Transverse colon (tissue), 4 donors: ENCODE results near the gene CCNH.

Experiments used
- EP300 ChIP-seq: sonication (generic); formaldehyde crosslinking; IDR thresholded peaks from one replicate; pipeline ENCODE4 v1.6.1; 2017; ENCODE audit warnings: antibody characterized with exemption, low read depth
- POLR2A ChIP-seq: fragments of 450-650 bp; IDR thresholded peaks from one replicate; pipeline ENCODE4 v1.6.1; 2016; ENCODE audit warnings: antibody characterized with exemption, mild to moderate bottlenecking, moderate library complexity
- POLR2AphosphoS5 ChIP-seq, 3 donors: sonication (generic); formaldehyde crosslinking; IDR thresholded peaks; one replicate each; pipeline ENCODE4 v1.6.1; 2016; ENCODE audit warnings: antibody characterized with exemption in 3 of 3
- TF ChIP-seq, protein P1 (sequence below), 5 experiments: fragments of 200-600 bp in 3 of 5; fragments of 450-650 bp in 2 of 5; sonication (generic) in 3 of 5; IDR thresholded peaks; 1 replicate in 2 of 5; 2 replicates in 3 of 5; pipeline ENCODE4 v1.5.1; 2016 to 2017; ENCODE audit warnings: antibody characterized with exemption in 5 of 5, inconsistent platforms in 3 of 5, mild to moderate bottlenecking in 2 of 5, moderate library complexity in 1 of 5

DNA sequence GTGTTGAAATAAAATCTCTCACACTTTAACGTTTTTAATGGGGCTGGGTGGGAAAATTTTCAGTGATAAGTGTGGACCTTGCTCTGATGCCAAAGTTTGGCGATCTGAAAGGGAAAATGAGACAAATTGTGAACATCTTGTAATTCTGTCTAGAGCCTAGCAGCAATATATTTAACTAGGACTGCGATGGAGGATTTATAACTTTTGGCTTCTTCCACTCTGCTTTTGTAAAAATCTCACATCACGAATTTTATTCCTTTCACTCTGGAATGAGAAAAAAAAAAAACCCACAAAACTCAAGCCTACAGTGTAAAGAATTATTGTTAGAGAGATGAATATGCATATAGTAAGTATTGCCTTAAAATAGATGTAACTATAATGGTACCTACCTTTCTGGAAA, 19.9 kb downstream of the CCNH start:
- TF ChIP-seq POLR2A (no peak), POLR2AphosphoS5 (IDR thresholded peaks at IDR 0.05) (no peak), EP300 (no peak)
- TF ChIP-seq, protein P1, sequence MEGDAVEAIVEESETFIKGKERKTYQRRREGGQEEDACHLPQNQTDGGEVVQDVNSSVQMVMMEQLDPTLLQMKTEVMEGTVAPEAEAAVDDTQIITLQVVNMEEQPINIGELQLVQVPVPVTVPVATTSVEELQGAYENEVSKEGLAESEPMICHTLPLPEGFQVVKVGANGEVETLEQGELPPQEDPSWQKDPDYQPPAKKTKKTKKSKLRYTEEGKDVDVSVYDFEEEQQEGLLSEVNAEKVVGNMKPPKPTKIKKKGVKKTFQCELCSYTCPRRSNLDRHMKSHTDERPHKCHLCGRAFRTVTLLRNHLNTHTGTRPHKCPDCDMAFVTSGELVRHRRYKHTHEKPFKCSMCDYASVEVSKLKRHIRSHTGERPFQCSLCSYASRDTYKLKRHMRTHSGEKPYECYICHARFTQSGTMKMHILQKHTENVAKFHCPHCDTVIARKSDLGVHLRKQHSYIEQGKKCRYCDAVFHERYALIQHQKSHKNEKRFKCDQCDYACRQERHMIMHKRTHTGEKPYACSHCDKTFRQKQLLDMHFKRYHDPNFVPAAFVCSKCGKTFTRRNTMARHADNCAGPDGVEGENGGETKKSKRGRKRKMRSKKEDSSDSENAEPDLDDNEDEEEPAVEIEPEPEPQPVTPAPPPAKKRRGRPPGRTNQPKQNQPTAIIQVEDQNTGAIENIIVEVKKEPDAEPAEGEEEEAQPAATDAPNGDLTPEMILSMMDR (IDR thresholded peaks at IDR 0.05): no peak
